Measurements from ENCODE around the gene CD5L. TPM values are rescaled to one million over a fixed set of nuclear protein-coding genes. Genes with fewer than 3 reads are reported as not detected.

Gene CD5L
- total and polyA plus RNA-seq, 2 donors from 2014 or later, result 0.19 TPM; not detected in 1

DNA sequence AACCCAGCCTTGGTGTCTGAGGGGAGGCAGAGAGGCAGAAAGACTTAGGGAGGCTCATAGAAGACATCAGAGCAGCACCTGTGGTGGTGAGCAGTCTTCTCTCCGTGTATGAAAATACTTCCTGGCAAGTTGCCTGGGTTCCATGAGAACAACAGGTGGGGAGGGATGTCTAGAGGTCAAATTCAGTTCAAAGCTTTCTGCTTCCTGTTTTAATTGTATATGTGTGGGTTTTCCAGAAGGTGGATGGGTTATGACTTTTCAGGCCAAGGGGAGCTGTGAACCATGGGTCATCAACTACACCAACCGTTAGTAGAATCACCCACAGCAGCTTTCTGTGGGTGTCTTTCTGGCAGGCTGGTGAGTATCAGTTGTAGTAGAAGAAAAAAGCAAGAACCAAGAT lies 60.6 kb downstream of the CD5L start:
- no peak overlapping the region for H3K4me3 ChIP-seq (ENCODE audit: low read length in 3 of 3)
- TF ChIP-seq, protein P1, sequence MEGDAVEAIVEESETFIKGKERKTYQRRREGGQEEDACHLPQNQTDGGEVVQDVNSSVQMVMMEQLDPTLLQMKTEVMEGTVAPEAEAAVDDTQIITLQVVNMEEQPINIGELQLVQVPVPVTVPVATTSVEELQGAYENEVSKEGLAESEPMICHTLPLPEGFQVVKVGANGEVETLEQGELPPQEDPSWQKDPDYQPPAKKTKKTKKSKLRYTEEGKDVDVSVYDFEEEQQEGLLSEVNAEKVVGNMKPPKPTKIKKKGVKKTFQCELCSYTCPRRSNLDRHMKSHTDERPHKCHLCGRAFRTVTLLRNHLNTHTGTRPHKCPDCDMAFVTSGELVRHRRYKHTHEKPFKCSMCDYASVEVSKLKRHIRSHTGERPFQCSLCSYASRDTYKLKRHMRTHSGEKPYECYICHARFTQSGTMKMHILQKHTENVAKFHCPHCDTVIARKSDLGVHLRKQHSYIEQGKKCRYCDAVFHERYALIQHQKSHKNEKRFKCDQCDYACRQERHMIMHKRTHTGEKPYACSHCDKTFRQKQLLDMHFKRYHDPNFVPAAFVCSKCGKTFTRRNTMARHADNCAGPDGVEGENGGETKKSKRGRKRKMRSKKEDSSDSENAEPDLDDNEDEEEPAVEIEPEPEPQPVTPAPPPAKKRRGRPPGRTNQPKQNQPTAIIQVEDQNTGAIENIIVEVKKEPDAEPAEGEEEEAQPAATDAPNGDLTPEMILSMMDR (IDR thresholded peaks at IDR 0.05; ENCODE audit: borderline replicate concordance, extremely low read depth, insufficient read depth), result no peak
- intact Hi-C loops (cut with DNase I), result no loop called here
- H3K36me3 ChIP-seq (ENCODE audit: control insufficient read depth in 2 of 3, insufficient read depth in 3 of 3, low read length in 3 of 3), result no peaks in the 10 kb centered on the region
- H3K27ac ChIP-seq (ENCODE audit: low read depth in 2 of 2, low read length in 2 of 2), result no peak overlapping the region
- H3K9me3 ChIP-seq (ENCODE audit: control insufficient read depth in 2 of 3, insufficient read depth in 1 of 3, low read length in 3 of 3), result no peaks in the 10 kb centered on the region
- no peaks in the 10 kb centered on the region for H3K4me1 ChIP-seq (ENCODE audit: control insufficient read depth in 2 of 3, insufficient read depth in 2 of 3, low read depth in 1 of 3, low read length in 3 of 3)
- DNase-seq (no peak), FAIRE-seq (no peak)
- no peaks in the 10 kb centered on the region for H3K27me3 ChIP-seq (ENCODE audit: control insufficient read depth, insufficient read depth, low read length)
- H3K9ac ChIP-seq (ENCODE audit: low read length in 3 of 3), result no peak overlapping the region

Other genes starting within 250 kb of the CD5L start
- not detected for gene FCRL4, start 243.7 kb downstream of the CD5L start, total RNA-seq
- not detected for gene FCRL4, start 243.7 kb downstream of the CD5L start, polyA plus RNA-seq (ENCODE audit: insufficient read depth, low read depth, low replicate concordance)
- gene FCRL3, start 141.0 kb downstream of the CD5L start, total RNA-seq, result 1.4 TPM
- gene FCRL3, start 141.0 kb downstream of the CD5L start, polyA plus RNA-seq (ENCODE audit: insufficient read depth, low read depth, low replicate concordance), result not detected
- gene FCRL2, start 64.7 kb downstream of the CD5L start, total RNA-seq, result 2.5 TPM
- not detected for gene FCRL2, start 64.7 kb downstream of the CD5L start, polyA plus RNA-seq (ENCODE audit: insufficient read depth, low read depth, low replicate concordance)
- gene FCRL1, start 21.7 kb downstream of the CD5L start, total RNA-seq, result 5.7 TPM
- not detected for gene FCRL1, start 21.7 kb downstream of the CD5L start, polyA plus RNA-seq (ENCODE audit: insufficient read depth, low read depth, low replicate concordance)
- gene KIRREL1, start 151.8 kb upstream of the CD5L start, total RNA-seq, result 54.9 TPM
- gene KIRREL1, start 151.8 kb upstream of the CD5L start, polyA plus RNA-seq (ENCODE audit: insufficient read depth, low read depth, low replicate concordance), result 13.7 TPM